HG03060 (cell line): Measurements from ENCODE around the gene BMP8B.
"Not testable (repeated sequence)": the region's sequence is repeated elsewhere in the genome, so short reads cannot be mapped to it uniquely, and the experiment has no call there.

ENCODE experiments used
- ATAC-seq: cut with Tn5 transposase; IDR thresholded peaks from one replicate; pipeline ENCODE4 v1.9.1; 2021; ENCODE audit warnings: low read depth, moderate number of reproducible peaks; ENCODE audit not compliant: unreplicated experiment

BMP8B gene

DNA sequence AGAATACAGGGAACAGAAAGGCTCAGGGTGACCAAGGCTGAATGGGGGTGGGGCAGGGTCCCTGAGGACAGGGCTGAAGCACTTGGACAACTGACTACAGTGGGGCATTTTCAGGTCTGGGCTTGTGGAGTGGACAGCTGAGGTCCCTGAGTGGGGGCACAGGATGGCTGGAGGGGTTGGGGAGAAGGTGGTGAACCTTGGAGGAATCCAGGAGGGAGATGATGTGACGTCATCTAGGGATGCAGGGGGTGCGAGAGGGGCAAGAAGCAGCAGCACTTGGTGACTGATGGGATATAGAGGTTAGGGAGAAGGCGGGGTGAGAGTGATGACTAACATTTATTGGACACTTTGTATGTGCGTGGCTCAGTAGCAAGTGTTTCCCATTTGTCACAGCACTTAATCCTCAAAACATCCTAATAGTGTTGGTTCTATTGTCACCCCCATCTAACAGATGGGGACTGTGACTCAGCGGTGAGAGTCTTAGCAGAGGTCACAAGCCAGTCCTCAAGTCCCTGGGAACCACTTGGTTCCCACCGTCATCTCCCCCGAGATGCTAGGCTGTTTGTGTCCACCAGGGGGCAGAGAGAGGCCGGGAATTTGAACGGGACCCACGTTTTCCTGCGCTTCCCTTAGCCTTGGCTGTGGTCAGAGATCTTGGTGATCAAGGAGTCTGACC is 27.9 kb upstream of the BMP8B start:
- ATAC-seq: peak; percentile 26

DNA sequence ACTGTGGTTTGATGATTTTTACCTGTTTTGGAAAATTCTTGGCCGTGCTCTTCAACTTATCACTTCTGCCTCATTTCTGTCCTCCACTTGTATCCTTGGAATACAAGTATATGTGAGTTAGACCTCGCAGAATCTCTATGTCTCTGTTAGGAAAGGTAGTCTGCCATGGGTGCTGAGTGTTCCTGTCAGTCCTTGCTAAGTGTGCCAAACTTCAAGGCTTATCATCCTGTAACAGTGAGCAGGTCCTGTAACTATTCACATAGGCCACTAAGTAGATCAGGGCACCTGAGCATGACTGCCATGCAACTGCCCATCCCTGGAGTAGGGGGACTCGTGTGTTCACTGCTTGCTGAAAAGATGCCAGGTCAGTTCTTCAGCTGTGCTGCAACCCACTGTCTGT is 24.2 kb upstream of the BMP8B start:
- ATAC-seq: no peak

DNA sequence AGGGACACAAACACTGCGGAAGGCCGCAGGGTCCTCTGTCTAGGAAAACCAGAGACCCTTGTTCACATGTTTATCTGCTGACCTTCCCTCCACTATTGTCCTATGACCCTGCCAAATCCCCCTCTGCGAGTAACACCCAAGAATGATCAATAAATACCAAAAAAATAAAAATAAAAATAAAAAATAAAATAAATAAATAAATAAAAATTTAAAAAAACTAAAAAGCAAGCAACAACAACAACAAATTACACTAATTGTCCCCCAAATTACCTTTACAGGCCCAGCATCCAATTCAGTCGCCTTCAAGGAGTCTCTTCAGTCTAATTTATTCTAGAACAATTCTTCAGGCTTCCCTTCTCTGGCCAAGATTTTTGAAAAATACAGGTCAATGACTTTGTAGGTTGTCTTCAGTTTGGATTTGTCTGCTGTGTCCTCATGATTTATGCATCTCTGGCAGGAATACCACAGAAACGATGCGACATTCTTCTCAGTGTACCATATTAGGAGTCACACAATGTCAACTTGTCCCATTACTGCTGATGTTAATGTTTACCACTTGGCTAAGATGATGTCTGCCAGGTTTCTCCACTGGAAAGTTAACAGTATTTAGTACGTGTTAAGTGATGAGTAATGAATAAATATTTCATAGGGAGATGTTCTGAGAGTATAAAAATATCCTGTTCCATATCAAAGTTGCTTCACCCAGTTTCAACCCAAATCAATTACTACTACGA is 20.3 kb upstream of the BMP8B start:
- no peak for ATAC-seq

DNA sequence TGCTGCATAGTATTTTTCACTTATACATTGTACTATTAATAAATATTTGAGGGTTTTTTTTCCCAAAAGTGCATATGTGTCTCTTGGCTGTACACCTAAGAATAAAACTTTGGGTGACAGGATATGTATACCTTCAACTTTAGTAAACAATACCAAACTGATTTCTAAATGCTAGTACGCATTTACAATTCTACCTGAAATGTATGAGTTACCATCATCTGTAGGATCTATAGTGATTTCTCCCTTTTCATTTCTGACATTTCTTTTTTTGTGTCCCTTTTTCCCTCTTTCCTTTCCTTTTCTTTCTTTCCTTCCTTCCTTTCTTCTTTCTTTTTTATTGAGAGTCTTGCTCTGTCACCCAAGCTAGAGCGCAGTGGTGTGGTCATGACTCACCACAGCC is 16.7 kb upstream of the BMP8B start:
- no peak for ATAC-seq

DNA sequence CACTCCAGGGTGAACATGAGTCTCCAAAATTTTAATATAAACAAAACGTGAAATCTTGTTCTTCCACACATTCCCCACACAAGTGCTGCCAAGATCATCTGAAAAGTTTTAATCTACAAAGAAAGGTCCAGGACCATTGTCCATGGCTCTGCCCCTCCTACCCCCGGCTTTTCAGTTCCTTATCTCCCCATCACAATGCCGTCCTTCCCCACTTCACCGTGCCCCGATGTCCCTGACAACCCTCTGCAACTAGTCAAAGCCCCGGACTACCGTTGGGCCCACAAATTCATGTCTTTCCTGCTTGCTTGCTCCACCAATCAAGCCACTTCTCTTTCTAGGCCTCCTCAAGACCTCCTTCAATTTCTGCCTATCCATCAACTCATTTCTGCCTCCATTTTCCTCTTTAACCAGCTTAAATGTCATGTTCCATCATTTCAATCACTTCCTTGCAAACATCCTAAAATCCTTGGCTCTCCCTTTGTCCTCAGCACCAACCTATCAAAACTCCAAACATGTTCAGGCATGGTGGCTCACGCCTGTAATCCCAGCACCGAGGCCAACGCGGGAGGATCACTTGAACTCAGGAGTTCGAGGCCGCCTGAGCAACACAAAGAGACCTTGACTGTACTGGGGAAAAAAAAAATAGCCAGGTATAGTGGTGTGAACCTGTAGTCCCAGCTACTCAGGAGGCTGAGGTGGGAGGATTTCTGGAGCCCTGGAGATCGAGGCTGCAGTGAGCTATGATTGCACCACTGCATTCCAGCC is 14.0 kb upstream of the BMP8B start:
- ATAC-seq: no peak

DNA sequence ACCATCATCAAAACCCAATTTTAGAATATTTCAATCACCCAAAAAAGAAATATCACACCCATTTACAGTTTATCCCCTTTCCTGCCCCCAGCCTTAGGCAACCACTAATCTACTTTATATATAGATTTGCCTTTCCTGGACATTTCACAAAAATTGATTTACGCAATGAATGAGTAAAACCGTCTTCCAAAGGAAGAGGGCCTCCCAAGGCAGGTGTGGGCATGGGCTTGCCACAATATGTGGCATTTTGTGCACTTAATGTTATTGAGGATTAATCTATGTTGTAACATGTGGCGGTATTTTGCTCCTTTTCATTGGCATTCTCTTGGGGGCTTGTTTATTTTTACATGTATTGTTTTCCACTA is 11.8 kb upstream of the BMP8B start:
- ATAC-seq: no peak

DNA sequence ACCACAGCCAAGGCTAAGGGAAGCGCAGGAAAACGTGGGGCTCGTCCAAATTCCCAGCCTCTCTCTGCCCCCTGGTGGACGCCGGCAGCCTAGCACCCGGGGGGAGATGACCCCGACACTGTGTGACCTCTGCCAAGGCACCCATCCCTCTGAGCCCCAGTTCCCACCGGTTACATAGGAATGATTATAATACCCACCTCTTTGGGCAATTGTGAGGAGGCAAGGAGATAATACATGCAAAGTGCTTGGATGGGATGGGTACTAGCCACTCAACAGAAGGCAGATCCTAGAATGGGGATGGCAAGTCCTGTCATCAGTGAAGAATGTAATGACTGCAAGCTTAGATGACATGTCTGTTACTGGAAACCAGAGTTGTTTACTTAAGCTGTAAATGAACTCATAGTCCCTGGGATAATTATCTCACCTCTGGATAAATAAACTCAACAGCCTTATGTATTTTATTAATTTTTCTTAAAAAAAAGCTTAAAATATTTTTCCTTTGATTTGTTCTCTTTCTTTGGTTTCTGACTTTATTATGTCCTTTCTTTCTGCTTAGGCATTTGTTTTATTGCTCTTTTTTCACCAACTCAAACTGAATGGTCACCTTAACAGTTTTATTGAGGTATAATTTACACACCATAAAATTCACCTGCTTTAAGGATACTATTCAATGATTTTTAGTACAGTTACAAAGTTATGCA is 11.3 kb upstream of the BMP8B start:
- peak; percentile 32 for ATAC-seq

DNA sequence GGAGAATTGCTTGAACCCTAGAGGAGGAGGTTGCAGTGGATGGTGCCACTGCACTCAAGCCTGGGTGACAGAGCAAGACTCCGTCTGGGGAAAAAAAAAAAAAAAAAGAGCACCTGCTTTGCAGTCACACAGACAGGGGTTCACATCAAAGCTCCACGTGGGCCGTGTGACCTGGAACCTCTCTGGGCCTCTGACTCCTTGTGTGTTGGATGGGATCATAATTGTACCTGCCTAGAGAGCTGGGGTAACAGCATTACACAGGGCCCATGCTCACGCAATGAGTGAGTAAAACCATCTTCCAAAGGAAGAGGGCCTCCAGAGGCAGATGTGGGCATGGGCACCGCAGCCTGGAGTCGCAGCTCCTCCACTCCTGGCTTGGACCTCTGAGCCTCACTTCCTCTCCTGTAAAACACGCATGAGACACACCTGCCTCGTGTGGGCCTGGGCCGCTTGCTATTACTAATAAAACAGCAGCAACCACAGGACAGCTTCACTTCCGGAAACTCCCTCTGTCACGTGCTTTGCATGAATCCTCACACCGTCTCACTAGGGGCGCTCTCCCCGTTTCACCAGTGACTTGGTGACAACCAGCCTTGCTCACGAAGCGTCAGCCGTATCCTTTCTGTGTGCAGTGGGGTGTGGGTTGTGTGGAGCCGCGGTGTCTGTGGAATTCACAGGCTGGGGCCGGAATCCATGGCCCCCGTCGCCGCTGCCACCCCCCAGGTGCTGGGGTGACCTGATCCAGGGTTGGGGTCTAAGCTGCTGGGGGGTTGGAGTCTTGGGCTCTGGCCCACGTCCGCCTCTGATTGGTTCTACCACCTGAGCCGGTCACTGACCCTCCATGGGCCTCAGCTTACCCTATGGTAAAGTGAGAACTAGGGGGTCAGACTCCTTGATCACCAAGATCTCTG is 10.4 kb upstream of the BMP8B start:
- peak; percentile 74 for ATAC-seq

DNA sequence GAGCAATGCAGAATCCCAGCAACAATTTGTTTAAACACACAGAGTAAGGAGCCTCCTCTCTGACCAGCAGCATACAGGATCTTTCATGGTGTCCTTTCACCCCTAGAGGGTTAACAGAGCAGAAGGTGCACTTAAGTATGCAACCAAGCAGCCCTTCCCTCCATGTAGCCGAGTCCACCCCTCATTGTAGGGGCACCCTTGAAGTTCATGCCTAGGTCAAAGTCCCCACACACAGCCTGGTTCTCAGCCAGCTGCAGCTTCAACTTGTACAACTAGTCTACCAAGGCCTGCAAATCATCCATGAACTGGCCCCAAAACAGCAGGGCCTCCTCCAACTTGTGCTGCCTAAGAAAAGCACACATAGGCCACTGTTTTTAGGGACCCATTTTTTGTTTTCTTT is 7.0 kb upstream of the BMP8B start:
- no peak for ATAC-seq

DNA sequence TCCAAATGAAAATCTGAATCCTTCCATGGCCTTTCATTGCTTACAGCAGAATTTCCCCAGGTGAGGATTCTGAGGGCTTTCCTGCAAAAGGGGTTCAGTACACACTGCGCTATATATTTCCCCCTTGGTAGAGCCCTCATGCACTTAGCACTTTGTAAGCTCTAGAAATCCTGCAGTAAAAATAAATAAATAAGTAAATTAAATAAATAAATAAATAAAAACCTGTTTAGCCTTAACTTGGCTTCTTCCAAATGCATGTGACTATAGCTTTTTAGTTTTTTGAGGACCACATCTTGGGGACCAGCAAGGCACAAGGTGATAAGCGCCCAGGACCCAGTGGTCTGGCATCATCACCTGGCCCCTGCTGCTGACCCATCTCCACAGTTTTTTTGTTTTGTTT is 3.2 kb upstream of the BMP8B start:
- no peak for ATAC-seq

DNA sequence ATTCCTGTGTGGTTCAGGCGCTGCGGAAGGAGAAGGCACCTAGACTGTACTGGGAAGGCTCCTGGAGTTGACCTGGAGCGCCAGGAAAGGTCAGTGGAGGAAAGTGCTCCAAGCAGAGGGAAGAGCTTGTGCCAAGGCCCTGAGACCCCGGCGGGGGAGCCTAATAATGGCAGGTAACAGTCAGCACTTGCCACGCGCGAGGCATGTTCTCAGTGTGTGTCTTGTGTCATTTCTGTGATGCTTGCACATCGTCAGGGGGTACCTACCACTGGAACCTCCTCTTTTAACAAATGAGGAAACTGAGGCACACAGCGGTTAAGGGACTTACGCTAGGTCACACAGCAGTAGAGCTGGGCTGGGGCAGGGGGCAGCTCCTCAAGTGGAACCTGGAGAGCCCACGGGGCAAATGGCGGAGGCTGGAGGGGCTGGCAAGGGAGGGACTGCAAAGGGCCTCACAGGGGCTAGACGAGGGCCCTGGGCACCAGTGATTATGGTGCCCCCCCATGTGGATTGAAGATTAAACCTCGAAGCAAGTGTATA is 976 bp upstream of the BMP8B start:
- no peak for ATAC-seq

DNA sequence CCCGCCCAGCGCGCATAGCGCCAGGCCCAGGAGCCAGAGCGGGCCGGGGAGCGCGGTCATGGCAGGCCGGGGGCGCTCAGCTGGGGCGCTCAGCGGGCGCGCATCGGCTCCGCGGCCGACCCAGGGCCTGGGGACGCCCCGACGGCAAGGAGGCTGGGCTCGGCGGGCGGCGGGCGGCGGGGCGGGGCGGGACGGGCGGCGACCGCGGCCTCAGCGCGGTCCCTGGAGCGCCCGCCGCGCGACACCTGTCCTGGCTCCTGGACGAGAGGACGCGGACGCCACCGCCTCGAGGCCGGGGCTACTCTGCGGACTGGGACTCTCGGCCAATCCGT is 273 bp downstream of the BMP8B start:
- no peak for ATAC-seq

DNA sequence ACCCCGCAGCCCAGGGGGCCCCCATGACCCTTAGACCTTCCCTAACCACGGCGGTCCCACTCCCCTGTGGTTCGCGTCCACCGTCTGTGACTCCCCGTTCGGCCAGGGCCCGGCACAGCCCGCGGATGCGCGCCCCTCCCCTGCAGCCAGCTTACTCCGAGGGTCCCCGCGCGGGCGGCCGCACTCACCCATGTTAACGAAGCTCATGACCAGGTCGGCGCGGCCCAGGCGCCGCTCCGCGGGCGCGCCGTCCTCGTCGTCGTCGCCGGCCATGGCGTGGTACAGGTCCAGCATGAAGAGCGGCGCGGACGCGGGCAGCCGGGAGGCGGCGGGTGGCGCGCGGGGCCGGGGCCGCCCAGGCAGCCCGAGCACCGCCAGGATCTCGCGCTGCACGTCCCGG is 701 bp downstream of the BMP8B start:
- not testable (repeated sequence) for ATAC-seq

DNA sequence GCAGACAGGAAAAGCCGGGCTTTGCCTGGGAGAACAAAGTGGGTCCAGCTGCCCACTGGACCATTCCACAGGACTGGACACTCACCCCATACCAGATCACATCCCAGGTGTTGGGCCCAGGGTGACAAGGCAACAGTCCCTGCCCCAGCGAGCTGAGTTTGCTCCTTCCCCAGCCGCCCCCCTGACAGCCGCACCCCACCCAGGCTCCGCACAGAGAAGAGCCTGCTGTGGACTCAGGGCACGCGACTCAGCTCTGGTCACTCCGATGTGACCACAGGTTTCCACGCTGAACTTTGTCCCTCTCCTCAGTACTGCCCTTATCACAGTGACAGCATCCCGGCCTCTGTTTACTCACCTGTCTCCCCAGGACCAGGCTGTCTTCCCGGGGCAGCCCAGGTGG is 1.2 kb downstream of the BMP8B start:
- ATAC-seq: no peak

DNA sequence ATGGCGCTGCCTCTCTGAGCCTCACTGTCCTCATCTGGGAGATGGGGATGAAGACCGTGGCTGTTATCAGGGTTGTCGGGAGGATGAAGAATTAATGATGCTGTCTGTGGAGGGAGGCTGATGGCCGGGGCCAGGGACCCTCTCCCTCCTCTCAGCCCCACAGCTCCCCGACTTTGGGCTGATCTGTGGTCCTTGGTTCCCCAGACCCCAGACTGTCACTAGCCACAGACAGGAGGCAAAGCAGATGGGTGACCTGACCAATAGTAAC is 1.6 kb downstream of the BMP8B start:
- ATAC-seq: not testable (repeated sequence)

DNA sequence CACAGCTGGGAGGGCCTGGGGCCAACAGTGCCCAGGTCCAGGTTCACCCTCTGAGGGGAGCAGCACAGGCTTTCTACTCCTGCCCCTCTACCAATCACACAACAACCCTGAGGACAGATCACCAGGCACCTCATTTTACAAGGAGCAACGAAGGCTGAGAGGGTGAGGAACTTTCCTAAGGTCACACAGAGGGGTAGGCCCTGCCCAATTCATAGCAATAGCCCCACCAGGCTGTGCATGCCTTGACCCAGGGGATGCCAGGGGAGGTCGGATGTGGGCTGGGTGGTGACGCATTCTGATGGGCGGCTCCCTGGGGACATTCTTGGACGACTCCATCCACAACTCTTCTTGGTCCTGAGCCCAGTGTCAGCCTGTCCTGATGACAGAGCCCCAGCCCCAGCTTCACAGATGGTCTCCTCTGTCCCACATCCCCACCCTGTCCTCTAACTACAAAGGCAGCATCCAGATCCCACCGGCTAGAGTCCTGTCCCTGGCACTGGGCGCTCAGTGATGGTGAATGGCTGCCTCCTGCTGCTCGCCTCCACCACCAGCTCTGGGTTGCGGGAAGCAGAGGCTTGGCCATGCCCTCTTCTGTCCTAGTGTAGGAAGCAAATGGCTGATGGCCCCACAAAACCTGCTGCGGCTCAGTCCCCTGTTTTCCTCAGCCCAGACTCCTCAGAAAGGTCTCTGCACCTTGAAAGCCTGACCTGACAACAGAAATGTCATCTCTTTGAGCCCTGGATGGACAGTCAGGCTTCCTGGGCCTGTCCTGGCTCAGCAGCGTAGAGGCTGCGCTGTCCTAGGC is 2.2 kb downstream of the BMP8B start:
- ATAC-seq: not testable (repeated sequence)

DNA sequence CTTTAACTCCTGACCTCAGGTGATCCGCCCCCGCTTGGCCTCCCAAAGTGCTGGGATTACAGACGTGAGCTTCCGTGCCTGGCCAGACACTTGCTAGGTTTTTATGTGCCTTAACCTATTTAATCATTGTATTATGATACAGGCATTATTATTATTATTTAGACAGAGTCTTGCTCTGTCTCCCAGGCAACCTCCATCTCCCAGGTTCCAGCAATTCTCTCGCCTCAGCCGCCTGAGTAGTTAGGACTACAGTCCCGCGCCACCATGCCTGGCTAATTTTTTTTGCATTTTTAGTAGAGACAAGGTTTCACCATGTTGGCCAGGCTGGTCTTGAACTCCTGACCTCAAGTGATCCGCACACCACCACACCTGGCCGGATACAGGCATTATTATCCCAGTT is 6.0 kb downstream of the BMP8B start:
- ATAC-seq: not testable (repeated sequence)

DNA sequence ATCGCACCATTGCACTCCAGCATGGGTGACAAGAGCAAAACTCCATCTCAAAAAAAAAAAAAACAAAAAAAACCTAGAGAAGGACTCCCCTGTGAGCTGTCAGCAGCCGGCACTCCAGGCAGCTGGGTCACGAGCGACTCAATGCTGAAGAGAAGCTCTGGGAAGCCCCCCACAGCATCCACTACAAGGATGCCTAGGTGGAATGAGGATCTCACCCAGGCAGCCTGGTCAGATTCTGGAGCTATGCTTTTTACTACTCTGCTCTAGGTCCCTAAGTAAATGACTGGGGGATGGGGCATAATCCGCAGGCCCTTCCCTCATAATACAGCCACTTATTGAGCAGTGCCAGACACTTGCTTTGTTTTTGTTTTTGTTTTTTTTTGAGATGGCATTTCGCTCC is 6.6 kb downstream of the BMP8B start:
- ATAC-seq: no peak

DNA sequence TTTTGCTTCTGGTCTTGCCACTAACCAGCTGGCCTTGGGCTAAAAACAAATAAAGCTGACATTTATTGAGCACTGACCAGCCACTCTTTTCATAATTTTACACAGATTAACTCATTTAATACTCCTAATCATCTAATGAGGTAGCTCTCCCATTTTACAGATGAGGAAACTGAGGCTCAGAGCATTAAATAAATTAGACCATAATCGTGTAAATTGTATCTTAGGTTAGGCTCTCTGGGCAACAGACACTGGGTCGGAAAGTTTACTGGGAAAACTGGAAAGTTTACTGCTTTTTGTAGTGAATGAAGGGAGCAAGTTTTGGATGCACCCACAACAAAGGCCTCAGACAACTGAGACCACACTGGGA is 7.3 kb downstream of the BMP8B start:
- no peak for ATAC-seq
